Type B pancreatic cell (in vitro differentiated cells): ENCODE measurements around the gene MOV10. TPM values are rescaled to one million over a fixed set of nuclear protein-coding genes. Genes with fewer than 3 reads are reported as not detected.

ENCODE experiments used
- DNase-seq: peaks from one replicate; pipeline ENCODE4 v3.0.0; 2021; ENCODE audit warnings: mixed read lengths; ENCODE audit not compliant: unreplicated experiment; ENCODE audit errors: extremely low spot score
- H3K27ac Mint-ChIP-seq: 2 replicates; pipeline ENCODE4 v1.8.0; 2021; ENCODE audit warnings: mild to moderate bottlenecking, mixed read lengths
- H3K27me3 Mint-ChIP-seq: 2 replicates; pipeline ENCODE4 v1.8.0; 2021; ENCODE audit warnings: mixed read lengths
- H3K36me3 Mint-ChIP-seq: 2 replicates; pipeline ENCODE4 v1.8.0; 2021; ENCODE audit warnings: mixed read lengths
- H3K4me1 Mint-ChIP-seq: one replicate; pipeline ENCODE4 v1.8.0; 2021; ENCODE audit warnings: mixed read lengths; ENCODE audit not compliant: unreplicated experiment
- H3K4me3 Mint-ChIP-seq: 2 replicates; pipeline ENCODE4 v1.8.0; 2021; ENCODE audit warnings: mild to moderate bottlenecking, mixed read lengths
- H3K9me3 Mint-ChIP-seq: 2 replicates; pipeline ENCODE4 v1.8.0; 2021; ENCODE audit warnings: mixed read lengths
- total RNA-seq: library from RNA; stranded (reverse); gene quantifications from 2 replicates; pipeline ENCODE4 v1.2.1, GENCODE V29; 2021; ENCODE audit warnings: low replicate concordance
- TF ChIP-seq, protein P1 (sequence below): fragments of 200-600 bp; sonication (generic); conservative IDR thresholded peaks from 2 replicates; pipeline ENCODE4 v1.5.0; 2021; ENCODE audit warnings: antibody characterized with exemption, mild to moderate bottlenecking

Gene MOV10
- total RNA-seq, 1 donor from 2014 or later = 113 TPM

DNA sequence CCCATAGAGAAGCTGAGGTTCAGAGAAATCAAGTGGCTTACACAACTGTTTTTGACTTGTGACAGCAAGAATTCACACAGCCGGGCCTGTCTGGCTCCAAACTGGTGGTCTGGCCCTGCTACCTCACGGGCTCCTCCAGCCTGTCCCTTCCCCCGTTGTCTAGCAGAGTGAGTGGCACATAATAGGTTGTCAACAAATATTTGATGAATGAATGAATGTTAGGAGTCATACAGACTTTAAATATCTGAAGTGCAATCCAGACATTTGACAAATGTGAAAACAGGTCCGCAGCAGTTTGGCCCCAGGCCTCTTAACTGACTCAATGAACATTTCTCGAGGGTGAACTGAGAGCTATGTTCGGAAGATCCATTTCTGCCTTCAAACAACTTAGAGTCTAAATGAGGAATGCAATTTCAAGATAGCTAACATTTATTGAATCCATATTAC, 33.6 kb downstream of the MOV10 start:
- TF ChIP-seq, protein P1, sequence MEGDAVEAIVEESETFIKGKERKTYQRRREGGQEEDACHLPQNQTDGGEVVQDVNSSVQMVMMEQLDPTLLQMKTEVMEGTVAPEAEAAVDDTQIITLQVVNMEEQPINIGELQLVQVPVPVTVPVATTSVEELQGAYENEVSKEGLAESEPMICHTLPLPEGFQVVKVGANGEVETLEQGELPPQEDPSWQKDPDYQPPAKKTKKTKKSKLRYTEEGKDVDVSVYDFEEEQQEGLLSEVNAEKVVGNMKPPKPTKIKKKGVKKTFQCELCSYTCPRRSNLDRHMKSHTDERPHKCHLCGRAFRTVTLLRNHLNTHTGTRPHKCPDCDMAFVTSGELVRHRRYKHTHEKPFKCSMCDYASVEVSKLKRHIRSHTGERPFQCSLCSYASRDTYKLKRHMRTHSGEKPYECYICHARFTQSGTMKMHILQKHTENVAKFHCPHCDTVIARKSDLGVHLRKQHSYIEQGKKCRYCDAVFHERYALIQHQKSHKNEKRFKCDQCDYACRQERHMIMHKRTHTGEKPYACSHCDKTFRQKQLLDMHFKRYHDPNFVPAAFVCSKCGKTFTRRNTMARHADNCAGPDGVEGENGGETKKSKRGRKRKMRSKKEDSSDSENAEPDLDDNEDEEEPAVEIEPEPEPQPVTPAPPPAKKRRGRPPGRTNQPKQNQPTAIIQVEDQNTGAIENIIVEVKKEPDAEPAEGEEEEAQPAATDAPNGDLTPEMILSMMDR = no peak
- H3K27ac Mint-ChIP-seq = peak overlapping the region; percentile 82
- H3K4me3 Mint-ChIP-seq = peak overlapping the region; percentile 87
- peaks cover 31% of the 10 kb centered on the region for H3K4me1 Mint-ChIP-seq
- no peak for DNase-seq
- no peaks in the 10 kb centered on the region for H3K9me3 Mint-ChIP-seq
- H3K27me3 Mint-ChIP-seq = peaks cover 39% of the 10 kb centered on the region
- peaks cover 3% of the 10 kb centered on the region for H3K36me3 Mint-ChIP-seq

DNA sequence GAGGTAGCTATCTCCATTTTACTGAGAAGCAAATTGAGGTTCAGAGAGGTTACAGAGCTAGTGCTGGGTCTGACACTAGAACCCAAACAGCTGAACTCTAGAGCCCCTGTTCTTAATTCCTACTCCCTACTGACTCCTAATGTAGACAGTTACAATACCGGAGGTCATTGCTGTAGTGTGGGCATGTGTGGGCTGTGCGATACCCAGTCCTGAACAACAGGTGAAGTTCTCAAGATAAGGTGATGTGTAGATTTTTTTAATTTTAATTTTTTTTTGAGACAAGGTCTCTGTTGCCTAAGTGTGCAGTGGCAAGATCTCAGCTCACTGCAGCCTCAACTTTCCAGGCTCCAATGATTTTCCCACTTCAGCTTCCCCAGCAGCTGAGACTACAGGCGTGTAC, 34.0 kb downstream of the MOV10 start:
- peak overlapping the region; percentile 87 for H3K4me3 Mint-ChIP-seq
- DNase-seq = no peak
- H3K4me1 Mint-ChIP-seq = peaks cover 26% of the 10 kb centered on the region
- TF ChIP-seq, protein P1 = no peak
- H3K27ac Mint-ChIP-seq = no peak overlapping the region
- H3K36me3 Mint-ChIP-seq = no peaks in the 10 kb centered on the region
- H3K27me3 Mint-ChIP-seq = peaks cover 44% of the 10 kb centered on the region
- no peaks in the 10 kb centered on the region for H3K9me3 Mint-ChIP-seq

DNA sequence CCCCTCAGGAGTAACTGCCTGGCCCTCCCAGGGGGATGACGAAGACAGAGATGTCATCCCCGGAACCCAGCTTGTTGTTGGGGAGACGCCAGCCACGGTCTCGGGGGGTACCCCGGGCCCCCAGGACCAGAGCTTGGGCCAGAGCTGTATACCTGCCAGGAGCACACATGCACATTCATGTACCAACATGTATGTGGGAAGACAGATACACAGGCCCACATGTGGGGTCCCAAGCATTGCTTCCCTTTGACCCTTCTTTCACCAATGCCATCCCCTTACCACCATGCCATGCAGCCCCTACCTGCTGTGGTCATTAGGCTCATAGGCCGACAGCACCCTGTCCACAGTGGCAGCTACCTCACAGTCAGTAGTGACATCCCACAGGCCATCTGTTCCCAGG, 35.7 kb downstream of the MOV10 start:
- peaks cover 10% of the 10 kb centered on the region for H3K4me1 Mint-ChIP-seq
- H3K27me3 Mint-ChIP-seq = peaks cover 51% of the 10 kb centered on the region
- TF ChIP-seq, protein P1 = no peak
- H3K9me3 Mint-ChIP-seq = no peaks in the 10 kb centered on the region
- H3K4me3 Mint-ChIP-seq = no peak overlapping the region
- no peak overlapping the region for H3K27ac Mint-ChIP-seq
- DNase-seq = peak; percentile 60
- no peaks in the 10 kb centered on the region for H3K36me3 Mint-ChIP-seq

DNA sequence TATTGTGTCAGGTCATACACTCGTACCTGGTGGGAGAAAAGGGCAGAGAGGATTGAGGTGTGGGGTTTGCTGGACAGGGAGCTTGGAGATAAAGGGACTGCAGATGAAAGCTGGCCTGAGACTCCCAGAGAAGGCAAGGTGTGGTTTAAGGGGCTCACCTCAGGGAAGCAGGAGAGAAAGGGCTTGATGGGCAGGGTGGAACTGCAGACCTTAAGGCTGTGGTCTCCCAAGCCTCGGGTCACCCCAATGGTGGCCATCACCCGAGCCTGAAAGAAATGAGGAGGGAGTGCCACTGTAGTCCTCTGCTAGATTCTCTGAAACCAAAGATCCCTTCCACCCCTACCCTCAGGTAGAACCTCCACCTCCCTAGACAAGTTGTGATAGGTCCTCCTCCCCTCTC, 36.1 kb downstream of the MOV10 start:
- Mint-ChIP-seq H3K27me3 (peaks cover 51% of the 10 kb centered on the region), H3K27ac (no peak overlapping the region), H3K4me3 (no peak overlapping the region), H3K9me3 (no peaks in the 10 kb centered on the region), H3K36me3 (no peaks in the 10 kb centered on the region), H3K4me1 (peaks cover 6% of the 10 kb centered on the region)
- TF ChIP-seq, protein P1 = no peak
- no peak for DNase-seq

DNA sequence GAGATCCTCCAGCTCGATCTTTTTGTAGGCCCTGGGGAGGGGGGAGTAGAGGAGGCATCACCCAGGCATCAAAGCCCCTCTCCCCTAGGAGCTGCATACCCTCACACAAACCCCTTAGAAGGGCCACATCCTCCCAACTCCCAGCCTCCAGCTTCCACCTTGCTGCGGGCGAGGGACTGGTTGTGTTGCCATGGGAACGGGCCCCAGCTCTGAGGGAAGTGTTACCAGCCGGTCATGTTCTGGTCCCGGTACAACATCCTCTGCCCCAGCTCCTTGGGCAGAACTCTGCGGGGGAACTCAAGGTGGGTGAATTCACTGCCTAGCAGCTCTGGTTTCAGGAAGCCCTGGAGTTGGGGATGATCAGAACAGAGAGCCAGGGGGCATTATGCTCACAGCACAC, 36.6 kb downstream of the MOV10 start:
- Mint-ChIP-seq H3K9me3 (no peaks in the 10 kb centered on the region), H3K4me3 (no peak overlapping the region), H3K36me3 (no peaks in the 10 kb centered on the region), H3K27ac (no peak overlapping the region), H3K4me1 (peaks cover 7% of the 10 kb centered on the region), H3K27me3 (peaks cover 51% of the 10 kb centered on the region)
- DNase-seq = no peak
- TF ChIP-seq, protein P1 = no peak

DNA sequence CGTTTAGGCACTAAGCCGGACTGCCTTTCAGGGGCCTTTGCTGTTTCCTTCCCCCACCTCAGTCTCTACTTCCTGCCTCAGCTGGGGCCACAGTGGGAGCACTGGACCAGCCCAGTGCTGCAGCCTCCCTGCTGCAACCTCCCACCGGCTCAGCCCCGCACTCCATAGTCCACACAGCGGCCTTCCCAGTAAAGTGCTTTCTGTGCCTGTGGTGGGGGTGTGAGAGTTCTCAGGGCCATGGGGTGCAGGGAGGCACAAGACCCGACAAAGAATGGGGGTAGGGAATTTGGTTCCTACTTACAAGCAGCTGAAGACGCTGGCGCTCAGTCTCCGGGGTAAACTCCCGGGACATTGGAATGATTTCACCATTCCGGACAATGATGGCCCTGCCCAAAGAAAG, 37.2 kb downstream of the MOV10 start:
- H3K36me3 Mint-ChIP-seq = no peaks in the 10 kb centered on the region
- H3K4me1 Mint-ChIP-seq = peaks cover 14% of the 10 kb centered on the region
- no peak overlapping the region for H3K4me3 Mint-ChIP-seq
- TF ChIP-seq, protein P1 = no peak
- H3K27me3 Mint-ChIP-seq = peaks cover 55% of the 10 kb centered on the region
- no peaks in the 10 kb centered on the region for H3K9me3 Mint-ChIP-seq
- no peak for DNase-seq
- H3K27ac Mint-ChIP-seq = no peak overlapping the region
